Activated CD8-positive, alpha-beta memory T cell treated with anti-CD3 and anti-CD28 coated beads, Interleukin-2, amount 10 ng/mL, durations not matched to agents 7 days and 5 days (primary cell): ENCODE data around the gene A3GALT2. TPM values are rescaled to one million over a fixed set of nuclear protein-coding genes. Genes with fewer than 3 reads are reported as not detected.

Experiments
- ATAC-seq: fragments of 150-1000 bp; cut with Tn5 transposase; one replicate; pipeline ENCODE4 v1.10.0; 2021; ENCODE audit warnings: moderate library complexity
- CTCF ChIA-PET: fragments of 350-600 bp; sonication (Branson Sonifier 250); formaldehyde crosslinking; loops from one replicate; lab custom pipeline; 2021; ENCODE audit warnings: antibody characterized with exemption; lab: Charles Lee
- DNase-seq: peaks from one replicate; pipeline ENCODE4 v3.0.0-alpha.2; 2020
- H3K27ac Mint-ChIP-seq: one replicate; pipeline ENCODE4 v1.8.0; 2021; ENCODE audit warnings: mild to moderate bottlenecking, mixed read lengths
- H3K27me3 Mint-ChIP-seq: one replicate; pipeline ENCODE4 v1.8.0; 2021; ENCODE audit warnings: mixed read lengths
- H3K36me3 Mint-ChIP-seq: one replicate; pipeline ENCODE4 v1.8.0; 2021; ENCODE audit warnings: mild to moderate bottlenecking, mixed read lengths
- H3K4me1 Mint-ChIP-seq: one replicate; pipeline ENCODE4 v1.8.0; 2021; ENCODE audit warnings: mixed read lengths
- H3K4me3 Mint-ChIP-seq: one replicate; pipeline ENCODE4 v1.8.0; 2021; ENCODE audit warnings: mild to moderate bottlenecking, moderate library complexity, mixed read lengths
- H3K9me3 Mint-ChIP-seq: one replicate; pipeline ENCODE4 v1.8.0; 2022; ENCODE audit warnings: low read depth, mixed read lengths
- total RNA-seq, 2 experiments: library from RNA; stranded (reverse); gene quantifications; one replicate each; pipeline ENCODE4 v1.2.3, GENCODE V29; 2021

Gene A3GALT2
- total RNA-seq, 2 experiments from 2014 or later = not detected

DNA sequence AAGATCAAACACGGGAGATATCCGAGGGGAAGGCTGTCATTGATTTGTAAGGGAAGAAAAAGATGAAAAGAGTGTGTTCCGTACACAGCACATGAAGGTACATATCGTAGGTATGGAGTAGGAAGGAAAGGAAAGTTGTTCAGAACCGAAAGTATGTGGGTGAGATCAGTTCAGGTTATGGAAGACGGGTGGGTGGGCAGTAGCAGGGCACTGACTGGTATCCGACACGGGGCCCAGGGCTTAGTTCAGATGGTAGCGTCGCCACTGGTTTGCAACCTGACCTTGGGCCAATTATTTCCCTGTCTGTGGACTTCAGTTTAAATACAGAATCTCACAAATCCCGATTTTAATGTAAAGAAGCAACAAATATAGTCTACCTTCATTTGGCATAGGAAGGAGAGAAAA, 27.8 kb upstream of the A3GALT2 start:
- no peak for DNase-seq
- peaks cover 49% of the 10 kb centered on the region for H3K4me1 Mint-ChIP-seq
- H3K27ac Mint-ChIP-seq = peak overlapping the region; percentile 89
- CTCF ChIA-PET = interaction anchor here (1.4 kb wide), 1 partner anchor 53 kb away, joined by 9 read pairs; no protein-coding TSS in a partner anchor
- no peak for ATAC-seq
- peaks cover 16% of the 10 kb centered on the region for H3K36me3 Mint-ChIP-seq
- H3K27me3 Mint-ChIP-seq = no peaks in the 10 kb centered on the region
- peak overlapping the region; percentile 77 for H3K4me3 Mint-ChIP-seq
- H3K9me3 Mint-ChIP-seq = no peaks in the 10 kb centered on the region

DNA sequence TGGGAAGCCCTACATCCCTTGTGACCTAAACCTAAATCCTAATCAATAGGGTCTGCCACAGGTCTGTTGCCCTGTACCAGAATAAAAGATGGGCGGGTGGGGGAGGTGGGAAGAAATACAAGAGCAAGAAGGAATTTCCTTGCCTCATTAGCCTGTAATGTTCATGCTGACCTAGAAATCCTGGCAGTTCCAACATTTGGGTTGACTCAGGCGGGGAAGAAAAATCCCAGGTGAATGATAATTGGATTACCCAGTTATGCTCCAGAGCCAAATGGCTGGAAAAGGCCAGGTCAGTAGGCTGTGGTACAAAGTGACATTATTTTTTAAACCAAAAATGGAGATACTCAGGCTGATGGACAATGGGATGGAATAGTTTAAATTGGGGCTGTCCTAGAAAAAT, 27.3 kb upstream of the A3GALT2 start:
- H3K4me1 Mint-ChIP-seq = peaks cover 52% of the 10 kb centered on the region
- ATAC-seq = no peak
- CTCF ChIA-PET = interaction anchor here (0.8 to 1.4 kb wide), 2 partner anchors 16 to 53 kb away, joined by 3 to 9 read pairs; no protein-coding TSS in a partner anchor

DNA sequence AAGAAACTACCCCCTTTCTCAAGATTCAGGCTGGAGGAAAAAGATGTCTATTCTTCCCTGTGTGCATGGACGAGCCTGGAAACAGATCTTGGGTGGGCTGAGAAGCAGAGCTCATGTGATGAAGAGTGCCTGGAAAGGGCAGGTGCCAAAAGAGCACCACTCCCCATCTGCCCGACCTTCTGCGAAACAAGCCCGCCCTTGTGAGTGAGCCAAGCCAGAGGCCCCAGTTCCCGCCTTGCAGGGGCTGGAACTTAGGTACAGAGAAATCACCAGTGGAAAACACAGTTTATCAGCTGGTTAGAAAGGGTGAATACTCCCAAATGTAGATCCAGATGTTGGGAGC, 26.7 kb upstream of the A3GALT2 start:
- Mint-ChIP-seq H3K4me3 (peak overlapping the region; percentile 42), H3K4me1 (peaks cover 52% of the 10 kb centered on the region), H3K9me3 (no peaks in the 10 kb centered on the region), H3K27me3 (no peaks in the 10 kb centered on the region), H3K27ac (no peak overlapping the region), H3K36me3 (peaks cover 17% of the 10 kb centered on the region)
- DNase-seq (no peak), ATAC-seq (no peak)
- CTCF ChIA-PET = interaction anchor here (0.8 to 1.6 kb wide), 3 partner anchors 16 to 52 kb away, joined by 3 to 9 read pairs (median 5); no protein-coding TSS in a partner anchor

More for the DNA sequence above, 27.3 kb upstream of the A3GALT2 start:
- no peak overlapping the region for H3K27ac Mint-ChIP-seq
- peaks cover 17% of the 10 kb centered on the region for H3K36me3 Mint-ChIP-seq
- no peaks in the 10 kb centered on the region for H3K27me3 Mint-ChIP-seq
- no peaks in the 10 kb centered on the region for H3K9me3 Mint-ChIP-seq
- no peak for DNase-seq
- peak overlapping the region; percentile 77 for H3K4me3 Mint-ChIP-seq

DNA sequence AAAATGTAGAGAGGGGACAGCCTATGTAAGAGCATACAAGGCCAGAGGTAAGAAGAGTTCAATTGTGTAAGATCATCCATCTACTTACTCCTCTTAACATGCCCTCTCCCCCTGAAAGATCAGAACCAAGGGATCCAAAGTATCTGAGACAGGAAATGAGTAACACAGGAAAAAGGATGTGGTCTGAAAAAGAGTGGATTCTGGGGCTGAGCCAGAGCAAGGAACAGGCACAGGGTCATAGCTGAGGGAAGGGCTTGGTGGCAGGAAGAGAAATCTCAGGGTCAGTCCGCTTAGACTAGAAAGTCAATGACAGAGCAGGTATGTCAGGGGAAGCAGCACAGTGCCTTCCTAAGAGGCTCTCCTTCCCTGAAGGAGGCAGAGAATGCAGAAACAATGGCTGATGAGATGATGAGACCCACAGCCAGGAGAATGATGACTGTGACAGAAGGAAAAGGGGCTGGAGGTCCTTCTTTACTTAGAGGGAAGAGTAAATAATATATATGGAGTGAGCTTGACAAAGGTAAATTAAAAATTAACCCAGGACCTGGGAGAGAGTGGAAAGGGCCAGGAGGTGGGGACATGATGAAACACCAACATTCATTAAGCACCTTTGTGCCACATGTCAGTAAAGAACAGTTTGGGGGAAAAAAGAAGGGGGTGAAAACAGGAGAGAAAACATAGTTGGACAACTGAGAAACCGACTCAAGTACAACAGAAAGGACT, 26.2 kb upstream of the A3GALT2 start:
- peaks cover 54% of the 10 kb centered on the region for H3K4me1 Mint-ChIP-seq
- no peaks in the 10 kb centered on the region for H3K27me3 Mint-ChIP-seq
- ATAC-seq (no peak), DNase-seq (no peak)
- H3K36me3 Mint-ChIP-seq = peaks cover 17% of the 10 kb centered on the region
- CTCF ChIA-PET = interaction anchor here (0.8 to 1.6 kb wide), 2 partner anchors 17 to 51 kb away, joined by 3 to 5 read pairs; no protein-coding TSS in a partner anchor
- peak overlapping the region; percentile 42 for H3K4me3 Mint-ChIP-seq
- no peaks in the 10 kb centered on the region for H3K9me3 Mint-ChIP-seq
- H3K27ac Mint-ChIP-seq = peak overlapping the region; percentile 13

DNA sequence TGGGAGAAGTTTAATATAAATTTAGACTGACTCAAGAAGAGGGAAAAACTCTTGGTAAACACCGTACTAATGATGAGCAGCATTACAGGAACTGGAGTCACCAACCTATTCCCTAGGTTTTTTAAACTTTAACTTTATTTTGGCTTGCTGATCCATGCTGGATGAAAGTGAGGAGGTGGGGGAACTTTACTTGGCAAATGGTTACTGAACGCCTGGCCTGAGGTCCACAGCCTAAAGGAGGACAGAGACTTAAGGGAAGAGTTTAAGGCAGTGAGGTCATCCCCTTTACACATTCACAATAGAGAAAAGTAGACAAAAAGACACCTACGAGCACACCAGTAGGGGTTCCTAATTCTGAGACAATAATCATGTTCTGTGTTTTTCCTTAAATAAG, 25.6 kb upstream of the A3GALT2 start:
- Mint-ChIP-seq H3K9me3 (no peaks in the 10 kb centered on the region), H3K27me3 (no peaks in the 10 kb centered on the region), H3K4me1 (peaks cover 54% of the 10 kb centered on the region), H3K36me3 (peaks cover 17% of the 10 kb centered on the region), H3K27ac (peak overlapping the region; percentile 13), H3K4me3 (peak overlapping the region; percentile 42)
- DNase-seq (no peak), ATAC-seq (no peak)
- CTCF ChIA-PET = interaction anchor here (1.6 kb wide), 1 partner anchor 51 kb away, joined by 5 read pairs; no protein-coding TSS in a partner anchor

DNA sequence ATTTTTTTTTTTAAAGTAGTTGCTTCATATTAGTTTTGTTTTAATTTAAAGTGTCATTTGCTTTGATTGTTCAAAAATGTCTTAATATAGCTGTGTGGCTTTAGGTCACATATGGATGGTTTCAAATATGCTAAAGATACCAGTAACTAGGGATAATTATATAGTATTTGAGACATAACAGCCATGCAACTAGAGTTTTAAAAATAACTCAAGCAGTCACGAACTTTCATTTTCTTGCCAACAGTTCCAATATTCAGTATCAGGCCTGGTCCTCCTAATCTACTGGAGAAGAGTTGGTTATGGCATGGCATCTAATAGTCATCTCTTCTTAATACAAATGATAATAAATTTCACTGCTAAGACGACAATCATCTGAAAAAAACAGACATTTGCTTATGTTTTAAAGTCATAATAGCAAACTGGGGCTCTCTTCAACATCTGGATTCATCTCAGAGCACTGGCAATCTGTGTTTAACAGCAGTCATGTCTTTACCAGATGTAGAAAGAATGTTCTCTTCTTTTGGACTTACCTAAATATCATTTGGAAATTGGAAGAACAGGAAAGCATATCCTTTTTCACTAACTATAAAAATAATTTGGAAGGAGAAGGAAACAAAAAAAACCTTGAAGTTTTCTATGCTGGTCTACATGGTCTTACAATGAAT, 24.1 kb upstream of the A3GALT2 start:
- CTCF ChIA-PET = interaction anchor here (1.5 kb wide), 1 partner anchor 47 kb away, joined by 4 read pairs; no protein-coding TSS in a partner anchor

DNA sequence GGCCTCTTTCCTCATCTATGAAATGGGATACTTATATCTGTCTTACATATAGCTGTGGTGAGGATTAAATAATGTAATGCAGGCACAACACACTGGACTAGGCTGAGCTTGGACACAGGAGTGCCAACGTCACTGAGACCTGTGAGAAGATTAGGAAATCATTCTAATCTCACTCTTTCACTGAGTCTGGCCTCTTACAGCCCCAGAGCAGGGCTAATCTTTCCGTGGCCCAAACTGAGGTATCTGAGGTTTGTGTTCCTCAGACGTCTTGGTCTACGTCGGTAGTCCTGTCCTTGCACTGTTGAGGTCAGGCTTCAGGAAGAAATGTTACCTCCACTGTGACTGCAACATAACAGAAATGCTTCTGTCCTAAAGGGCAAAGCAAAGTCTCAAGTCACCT, 22.6 kb upstream of the A3GALT2 start:
- Mint-ChIP-seq H3K9me3 (no peaks in the 10 kb centered on the region), H3K36me3 (peaks cover 17% of the 10 kb centered on the region), H3K4me3 (no peak overlapping the region), H3K27me3 (no peaks in the 10 kb centered on the region), H3K27ac (no peak overlapping the region), H3K4me1 (peaks cover 39% of the 10 kb centered on the region)
- CTCF ChIA-PET = no interaction called here
- DNase-seq (no peak), ATAC-seq (no peak)

More for the DNA sequence above, 24.1 kb upstream of the A3GALT2 start:
- H3K36me3 Mint-ChIP-seq = peaks cover 17% of the 10 kb centered on the region
- H3K4me1 Mint-ChIP-seq = peaks cover 41% of the 10 kb centered on the region
- no peak overlapping the region for H3K4me3 Mint-ChIP-seq
- H3K27ac Mint-ChIP-seq = no peak overlapping the region
- H3K27me3 Mint-ChIP-seq = no peaks in the 10 kb centered on the region
- no peaks in the 10 kb centered on the region for H3K9me3 Mint-ChIP-seq
- no peak for ATAC-seq
- DNase-seq = no peak

DNA sequence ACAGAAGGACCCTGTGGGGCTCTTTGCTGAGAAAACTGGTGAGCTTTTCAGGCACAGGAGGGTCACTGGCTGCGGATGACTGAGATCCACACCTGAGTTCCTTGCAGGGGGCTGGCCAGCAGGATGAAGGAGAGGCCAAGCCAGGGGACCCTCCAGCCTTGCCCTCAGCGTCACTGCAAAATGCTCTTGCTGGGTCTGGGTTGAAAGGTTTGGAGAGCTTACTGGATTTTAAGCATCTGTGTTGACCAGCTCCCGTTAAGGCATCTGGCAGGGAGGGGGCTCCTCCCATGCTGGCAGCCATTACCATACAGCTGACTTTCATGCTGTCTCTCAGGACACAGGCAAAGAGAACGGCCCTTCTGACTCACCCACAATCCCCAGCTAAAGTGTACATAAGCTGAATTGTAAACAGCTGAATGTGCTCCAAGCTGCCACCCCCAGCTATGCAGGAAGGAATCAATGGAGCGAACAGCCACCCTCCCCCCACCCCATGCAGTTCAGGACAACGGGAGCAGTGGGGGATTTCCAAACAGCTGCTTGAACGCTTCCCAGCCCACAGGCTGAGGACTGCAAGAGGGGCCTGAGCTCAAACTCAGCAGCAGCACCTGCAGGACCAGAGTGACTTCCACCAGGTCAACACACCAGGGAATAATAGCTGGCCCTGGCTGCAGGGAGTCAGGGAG, 21.3 kb upstream of the A3GALT2 start:
- no peak overlapping the region for H3K27ac Mint-ChIP-seq
- peaks cover 12% of the 10 kb centered on the region for H3K36me3 Mint-ChIP-seq
- no peaks in the 10 kb centered on the region for H3K27me3 Mint-ChIP-seq
- CTCF ChIA-PET = interaction anchor here (0.8 to 0.9 kb wide), 2 partner anchors 47 kb away, joined by 3 read pairs; no protein-coding TSS in a partner anchor
- no peaks in the 10 kb centered on the region for H3K9me3 Mint-ChIP-seq
- peaks cover 26% of the 10 kb centered on the region for H3K4me1 Mint-ChIP-seq
- ATAC-seq (no peak), DNase-seq (no peak)
- no peak overlapping the region for H3K4me3 Mint-ChIP-seq

DNA sequence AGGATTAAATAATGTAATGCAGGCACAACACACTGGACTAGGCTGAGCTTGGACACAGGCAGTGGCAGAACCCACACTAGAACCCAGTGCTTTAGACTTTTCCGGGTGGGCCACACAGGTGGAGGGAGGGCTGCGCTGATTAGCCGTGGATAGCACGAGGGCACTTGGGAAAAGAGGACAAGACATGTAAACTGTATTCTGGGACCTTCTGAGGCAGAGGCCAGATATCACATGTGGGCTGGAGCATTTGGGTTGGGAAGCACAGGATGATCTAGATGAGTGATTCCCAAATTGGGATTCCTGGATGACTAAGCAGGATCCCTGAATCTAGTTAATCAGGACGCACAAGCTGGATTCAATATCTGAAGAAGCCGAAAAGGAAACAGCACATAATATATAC, 20.3 kb upstream of the A3GALT2 start:
- CTCF ChIA-PET = interaction anchor here (0.9 kb wide), 1 partner anchor 46 kb away, joined by 3 read pairs; no protein-coding TSS in a partner anchor
- no peak overlapping the region for H3K27ac Mint-ChIP-seq
- H3K27me3 Mint-ChIP-seq = no peaks in the 10 kb centered on the region
- no peak for DNase-seq
- peaks cover 16% of the 10 kb centered on the region for H3K4me1 Mint-ChIP-seq
- ATAC-seq = no peak
- peaks cover 5% of the 10 kb centered on the region for H3K36me3 Mint-ChIP-seq
- H3K9me3 Mint-ChIP-seq = no peaks in the 10 kb centered on the region
- no peak overlapping the region for H3K4me3 Mint-ChIP-seq

DNA sequence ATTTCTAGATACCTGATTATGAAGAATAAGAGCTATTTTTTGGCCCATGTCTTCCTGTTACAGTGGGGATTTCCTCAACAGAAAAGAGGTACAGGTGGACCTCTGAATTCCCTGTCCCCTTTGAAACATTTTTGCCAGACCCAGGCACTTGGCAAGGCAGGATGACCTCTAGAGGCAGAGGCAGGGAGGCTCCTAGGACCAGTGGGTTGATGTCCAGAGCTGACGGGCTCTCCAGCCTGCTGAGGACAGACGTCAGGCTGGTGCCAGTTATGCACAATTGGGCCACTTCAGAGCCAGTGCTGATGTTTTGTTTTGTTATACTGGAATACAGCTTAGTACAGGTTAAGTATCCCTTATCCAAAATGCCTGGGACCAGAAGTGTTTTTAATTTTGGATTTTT, 18.5 kb upstream of the A3GALT2 start:
- no peak overlapping the region for H3K4me3 Mint-ChIP-seq
- DNase-seq (no peak), ATAC-seq (no peak)
- peaks cover 15% of the 10 kb centered on the region for H3K4me1 Mint-ChIP-seq
- H3K9me3 Mint-ChIP-seq = no peaks in the 10 kb centered on the region
- H3K27me3 Mint-ChIP-seq = no peaks in the 10 kb centered on the region
- CTCF ChIA-PET = interaction anchor here (1.6 kb wide), 1 partner anchor 41 kb away, joined by 4 read pairs; no protein-coding TSS in a partner anchor
- peaks cover 6% of the 10 kb centered on the region for H3K36me3 Mint-ChIP-seq
- H3K27ac Mint-ChIP-seq = no peak overlapping the region

DNA sequence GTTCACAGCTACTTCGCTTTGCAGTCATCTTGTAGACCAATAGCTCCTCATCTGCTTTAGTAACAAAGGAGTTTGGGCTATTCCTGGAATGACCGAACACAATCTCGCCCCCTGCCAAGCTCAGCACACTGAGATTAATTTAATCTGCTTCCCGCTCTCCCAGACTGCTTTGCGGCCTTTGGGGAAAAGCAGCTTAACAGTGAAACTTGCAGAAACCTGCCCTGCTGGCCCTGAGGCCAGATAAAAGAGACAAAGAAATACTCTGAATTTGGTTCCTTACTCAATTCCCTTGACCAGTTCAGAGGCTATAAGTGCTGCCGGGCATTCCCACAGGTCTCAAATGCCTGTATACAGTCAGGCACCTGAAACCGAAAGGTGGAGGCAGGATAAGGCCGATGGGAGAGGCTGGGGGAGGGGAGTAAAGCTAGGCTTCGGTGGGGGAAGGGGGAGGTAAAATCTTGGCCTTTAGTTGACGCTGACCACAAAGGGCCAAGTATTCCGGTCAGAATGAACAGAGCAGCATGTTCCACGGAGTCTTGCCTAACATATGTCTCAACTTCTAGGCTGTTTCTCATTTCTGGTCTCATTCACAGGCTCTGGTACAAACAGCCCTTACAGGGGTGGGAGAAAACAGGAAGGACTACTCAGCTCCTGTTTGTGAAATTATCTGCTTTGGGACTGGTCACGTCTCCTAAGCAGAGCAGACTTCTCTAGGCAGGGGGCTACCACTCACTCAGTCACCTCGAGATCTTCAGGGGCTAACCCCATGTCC, 17.7 kb upstream of the A3GALT2 start:
- peaks cover 9% of the 10 kb centered on the region for H3K4me1 Mint-ChIP-seq
- DNase-seq (no peak), ATAC-seq (no peak)
- no peak overlapping the region for H3K4me3 Mint-ChIP-seq
- peaks cover 4% of the 10 kb centered on the region for H3K36me3 Mint-ChIP-seq
- no peak overlapping the region for H3K27ac Mint-ChIP-seq
- H3K27me3 Mint-ChIP-seq = no peaks in the 10 kb centered on the region
- no peaks in the 10 kb centered on the region for H3K9me3 Mint-ChIP-seq
- CTCF ChIA-PET = interaction anchor here (1.1 to 1.6 kb wide), 3 partner anchors 12 to 274 kb away, joined by 3 to 4 read pairs (median 3); no protein-coding TSS in a partner anchor

DNA sequence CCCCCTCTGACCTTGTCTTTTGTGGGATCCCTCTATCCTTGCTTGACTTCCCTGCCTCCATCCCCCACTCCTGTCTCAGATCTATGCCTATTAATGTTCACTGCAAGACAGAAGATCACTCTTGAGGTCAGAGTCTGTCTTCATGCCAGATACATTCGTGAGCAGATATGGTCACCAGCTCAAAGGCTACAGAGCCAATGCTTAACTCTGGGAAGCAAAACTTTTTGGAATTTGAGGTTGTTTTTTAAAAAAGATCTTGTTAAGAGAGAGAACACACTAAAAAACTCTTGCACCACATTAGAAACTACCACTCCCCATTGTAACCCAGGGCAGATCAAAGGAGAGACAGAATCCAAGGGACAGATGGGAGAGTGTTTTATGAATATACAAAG, 17.1 kb upstream of the A3GALT2 start:
- peaks cover 2% of the 10 kb centered on the region for H3K36me3 Mint-ChIP-seq
- H3K4me3 Mint-ChIP-seq = no peak overlapping the region
- ATAC-seq (no peak), DNase-seq (no peak)
- no peak overlapping the region for H3K27ac Mint-ChIP-seq
- no peaks in the 10 kb centered on the region for H3K9me3 Mint-ChIP-seq
- H3K27me3 Mint-ChIP-seq = no peaks in the 10 kb centered on the region
- H3K4me1 Mint-ChIP-seq = peaks cover 6% of the 10 kb centered on the region
- CTCF ChIA-PET = interaction anchor here (1.1 to 1.6 kb wide), 3 partner anchors 12 to 274 kb away, joined by 3 to 4 read pairs (median 3); no protein-coding TSS in a partner anchor
